NCI-H2171 treated with DMSO at 0.1 percent for 48 hours (cell line): Measurements from ENCODE around the gene SLC6A9.

ENCODE experiments used
- DNase-seq: peaks from one replicate; lab custom pipeline; 2025; lab: John Stamatoyannopoulos, UW

Gene SLC6A9

DNA sequence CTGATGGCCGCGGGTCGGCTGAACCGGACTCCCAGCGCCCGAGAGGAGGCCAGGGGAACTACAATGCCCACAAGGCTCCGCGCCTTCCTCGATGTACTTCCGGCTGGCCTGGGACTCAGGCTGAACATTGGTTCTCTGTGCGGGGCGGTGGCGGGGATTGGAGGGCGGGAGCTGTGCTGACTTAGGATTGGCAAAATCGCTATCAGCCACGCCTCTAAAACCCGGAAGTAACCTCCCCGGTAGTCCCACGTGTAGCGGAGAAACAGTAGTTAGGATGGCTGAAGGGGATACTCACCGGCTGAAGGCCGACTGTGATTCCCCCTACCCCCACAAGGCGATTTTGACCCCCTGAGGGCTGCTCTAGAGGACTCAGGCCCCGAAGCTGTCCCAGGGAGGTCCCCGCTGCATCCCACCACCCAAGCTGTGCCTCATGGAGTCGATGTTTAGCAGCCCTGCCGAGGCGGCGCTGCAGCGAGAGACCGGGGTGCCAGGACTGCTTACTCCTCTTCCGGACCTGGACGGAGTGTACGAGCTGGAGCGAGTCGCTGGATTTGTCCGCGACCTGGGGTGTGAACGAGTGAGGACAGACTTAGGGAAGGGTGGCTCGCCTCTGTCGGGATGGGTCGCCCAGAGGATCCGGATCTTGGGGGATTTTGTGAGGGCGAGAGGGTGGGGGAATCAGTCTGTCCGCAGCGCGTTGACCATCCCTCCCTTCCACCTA lies 61.4 kb downstream of the SLC6A9 start, which contains the start of gene DPH2:
Gene DPH2 (plus strand): TSS at position 265 of the 721 bp plus-strand sequence. CDS start 166 bp downstream, at position 431.
- peak; percentile 97 for DNase-seq

DNA sequence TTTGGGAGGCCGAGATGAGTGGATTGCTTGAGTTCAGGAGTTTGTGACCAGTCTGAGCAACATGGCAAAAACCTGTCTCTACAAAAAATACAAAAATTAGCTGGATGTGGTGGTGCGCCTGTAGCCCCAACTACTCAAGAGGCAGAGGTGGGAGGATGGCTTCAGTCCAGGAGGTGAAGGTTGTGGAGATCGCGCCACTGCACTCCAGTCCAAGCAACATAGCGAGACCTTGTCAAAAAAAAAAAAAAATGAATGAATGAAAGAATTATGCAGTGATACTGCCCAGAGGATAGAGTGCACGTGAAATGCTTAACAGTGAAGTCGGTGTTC lies 61.9 kb downstream of the SLC6A9 start:
- no peak for DNase-seq

DNA sequence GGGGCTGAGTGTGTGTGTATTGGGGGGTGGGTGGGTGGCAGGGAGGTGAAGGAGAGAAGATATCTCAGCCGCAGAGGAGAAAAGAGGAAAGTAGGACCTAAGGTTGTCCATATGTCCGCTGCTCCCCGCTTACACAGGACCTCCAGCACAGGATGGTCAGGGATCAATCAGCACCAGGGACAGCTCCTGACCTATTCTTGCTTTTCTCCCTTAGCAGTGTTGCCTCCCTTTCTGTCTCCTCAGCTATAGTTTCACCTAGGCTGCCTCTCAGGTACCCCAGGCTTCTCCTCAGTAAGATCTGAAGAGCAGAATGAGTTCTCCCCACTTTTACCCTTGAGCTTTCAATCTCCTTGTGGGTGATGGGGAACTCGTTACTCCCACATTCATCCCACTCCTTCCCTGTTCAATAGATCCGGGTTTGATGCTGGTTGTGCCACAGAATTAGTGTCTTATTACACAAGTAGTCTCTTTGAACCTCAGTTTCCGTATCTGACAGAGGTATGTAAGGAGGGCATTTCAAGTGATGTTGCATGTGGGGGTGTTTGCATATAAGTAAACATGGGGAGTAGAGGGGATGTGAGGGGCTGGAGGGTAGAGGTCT lies 62.8 kb downstream of the SLC6A9 start:
- no peak for DNase-seq

DNA sequence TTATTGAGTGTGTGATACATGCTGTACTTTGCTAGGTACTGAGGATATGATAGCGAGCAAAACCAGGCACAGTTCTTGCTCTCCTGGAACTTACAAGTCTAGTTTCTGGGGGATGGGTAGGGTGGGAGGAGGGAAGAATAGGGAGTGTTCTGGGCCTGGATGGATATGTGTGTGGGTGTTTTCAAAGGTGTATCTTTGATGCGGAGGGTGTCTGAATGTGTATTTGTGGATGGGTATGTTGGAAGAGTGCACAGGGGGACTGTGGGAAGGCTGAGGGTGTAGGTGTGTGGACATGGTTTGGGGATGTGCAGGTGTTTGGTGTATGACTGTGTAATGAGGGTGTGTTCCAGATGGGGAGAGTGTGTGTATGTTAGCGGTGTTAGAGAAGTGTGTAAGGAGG lies 65.9 kb downstream of the SLC6A9 start:
- DNase-seq = no peak

DNA sequence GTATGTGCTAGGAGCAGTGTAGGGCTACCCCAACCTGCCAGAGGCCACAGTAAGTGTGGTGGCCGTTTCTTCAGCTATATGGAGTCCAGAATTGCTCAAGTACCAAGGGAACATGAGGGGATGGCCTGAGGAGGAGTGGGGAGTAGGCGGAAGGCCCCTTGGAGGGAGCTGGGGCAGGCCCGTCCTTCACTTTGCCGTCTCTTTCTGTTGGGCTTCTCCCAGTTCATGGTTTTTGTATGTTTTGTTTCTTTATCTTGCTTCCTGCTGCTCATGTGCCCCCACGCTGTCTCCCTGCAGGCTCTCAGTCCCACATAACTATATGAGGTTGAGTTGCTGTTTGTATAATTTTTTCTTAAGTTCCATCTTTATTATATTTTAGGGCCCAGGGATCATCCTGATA lies 67.4 kb downstream of the SLC6A9 start:
- no peak for DNase-seq

DNA sequence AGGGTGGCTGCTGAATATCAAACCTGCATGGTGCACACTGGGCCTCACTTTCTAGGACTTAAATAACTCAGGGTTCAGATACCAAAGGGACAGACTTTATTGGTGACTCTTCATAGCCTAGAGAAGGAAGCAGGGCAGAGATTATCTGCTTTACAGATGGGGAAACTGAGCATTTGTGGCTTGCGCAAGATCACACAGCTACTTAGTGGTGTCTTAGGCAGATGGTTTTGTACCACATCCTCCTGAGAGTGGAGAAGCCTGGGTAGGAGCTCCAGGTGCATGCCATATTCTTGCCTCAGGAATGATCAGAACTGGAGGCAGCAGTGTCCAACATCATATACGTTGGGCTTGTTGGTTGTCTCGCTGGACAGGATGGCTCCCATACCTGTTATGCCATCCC lies 68.3 kb downstream of the SLC6A9 start:
- no peak for DNase-seq

DNA sequence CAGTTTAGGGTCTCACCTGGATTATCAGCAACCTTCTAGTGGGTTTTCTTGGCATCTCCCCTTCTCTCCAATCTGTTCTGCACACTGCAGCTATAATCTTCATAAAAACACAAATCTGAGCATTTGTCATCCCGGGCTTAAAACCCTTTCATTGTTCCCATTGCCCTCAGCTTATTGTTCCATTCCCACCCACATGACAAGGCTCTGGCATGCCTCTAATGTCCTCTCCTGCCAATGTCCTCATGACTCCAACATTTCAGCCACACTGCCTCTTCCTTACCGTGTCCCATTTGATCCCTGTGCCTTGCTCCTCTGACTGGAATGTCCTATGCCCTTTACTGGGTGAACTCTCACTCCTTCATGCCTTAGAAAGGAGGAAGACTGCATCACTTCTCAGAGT lies 68.9 kb downstream of the SLC6A9 start:
- DNase-seq = no peak

DNA sequence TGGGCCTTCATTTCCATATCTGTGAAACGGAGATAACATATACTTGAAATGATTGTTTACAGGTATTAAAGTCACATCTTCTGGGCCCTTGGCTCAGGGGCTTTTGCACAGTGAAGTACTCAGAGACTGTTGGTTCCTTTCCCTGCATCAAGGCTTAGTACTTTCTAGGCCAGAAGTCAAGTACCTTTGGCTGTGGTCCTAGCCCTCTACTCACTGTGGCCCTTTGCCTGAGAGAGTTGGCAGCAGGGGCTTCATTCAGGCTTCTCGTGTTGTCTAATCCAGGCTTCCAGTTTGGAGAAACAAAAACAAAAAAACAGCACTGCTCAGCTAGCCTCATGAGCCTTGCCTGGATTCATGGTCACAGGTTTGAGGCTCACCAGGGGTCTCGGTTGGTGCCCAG lies 69.6 kb downstream of the SLC6A9 start:
- no peak for DNase-seq

DNA sequence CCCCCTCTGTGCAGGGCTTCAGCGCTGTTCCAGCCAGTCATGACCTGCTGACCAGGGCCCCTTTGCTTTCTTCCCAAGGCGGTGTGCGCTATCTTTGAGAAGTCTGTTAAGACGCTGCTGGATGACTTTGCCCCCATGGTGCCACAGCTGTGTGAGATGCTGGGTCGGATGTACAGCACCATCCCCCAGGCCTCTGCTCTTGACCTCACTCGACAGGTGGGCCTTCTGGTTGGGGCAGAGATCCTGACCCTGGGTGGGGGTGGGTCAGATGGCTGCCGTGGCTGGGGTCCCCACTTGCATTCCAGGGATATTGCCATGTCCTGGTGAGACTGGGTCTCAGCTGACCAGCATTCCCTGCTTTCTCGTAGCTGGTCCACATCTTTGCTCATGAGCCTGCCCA lies 70.5 kb downstream of the SLC6A9 start:
- DNase-seq = no peak

DNA sequence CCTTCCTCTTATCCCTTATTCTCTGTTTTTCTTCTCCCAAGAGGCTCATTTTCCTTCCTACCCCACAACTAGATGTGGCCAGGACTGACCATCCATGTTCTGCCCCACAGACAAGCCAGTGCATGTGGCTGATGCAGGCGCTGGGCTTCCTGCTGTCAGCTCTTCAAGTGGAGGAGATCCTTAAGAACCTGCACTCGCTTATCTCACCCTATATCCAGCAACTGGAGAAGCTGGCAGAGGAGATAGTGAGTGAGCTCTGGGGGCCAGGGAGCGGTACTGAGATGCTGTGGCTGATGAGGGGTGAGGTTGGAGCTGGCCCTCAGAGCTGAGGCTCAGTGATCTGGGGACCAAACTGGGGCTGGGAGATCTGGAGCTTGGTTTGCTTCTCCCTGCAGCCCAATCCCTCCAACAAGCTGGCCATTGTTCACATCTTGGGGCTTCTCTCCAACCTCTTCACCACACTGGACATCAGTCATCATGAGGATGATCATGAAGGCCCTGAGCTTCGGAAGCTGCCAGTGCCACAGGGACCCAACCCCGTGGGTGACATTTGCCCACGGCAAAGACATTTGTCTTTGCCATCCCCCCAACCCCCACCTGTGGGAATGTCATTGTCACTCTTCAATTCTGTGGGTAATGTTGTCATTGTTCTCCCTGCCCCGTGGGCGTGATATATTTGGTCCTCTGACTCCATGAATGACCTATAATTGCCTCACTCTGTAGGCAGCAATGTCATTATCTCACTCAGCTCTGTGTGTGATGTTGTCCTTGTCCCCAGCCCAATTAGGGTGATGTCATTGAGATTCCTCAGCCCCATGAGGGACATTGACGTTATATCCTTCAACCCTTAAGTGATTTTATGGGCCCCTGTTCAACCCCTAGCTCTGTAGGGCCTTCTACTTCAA lies 72.7 kb downstream of the SLC6A9 start:
- DNase-seq = no peak

DNA sequence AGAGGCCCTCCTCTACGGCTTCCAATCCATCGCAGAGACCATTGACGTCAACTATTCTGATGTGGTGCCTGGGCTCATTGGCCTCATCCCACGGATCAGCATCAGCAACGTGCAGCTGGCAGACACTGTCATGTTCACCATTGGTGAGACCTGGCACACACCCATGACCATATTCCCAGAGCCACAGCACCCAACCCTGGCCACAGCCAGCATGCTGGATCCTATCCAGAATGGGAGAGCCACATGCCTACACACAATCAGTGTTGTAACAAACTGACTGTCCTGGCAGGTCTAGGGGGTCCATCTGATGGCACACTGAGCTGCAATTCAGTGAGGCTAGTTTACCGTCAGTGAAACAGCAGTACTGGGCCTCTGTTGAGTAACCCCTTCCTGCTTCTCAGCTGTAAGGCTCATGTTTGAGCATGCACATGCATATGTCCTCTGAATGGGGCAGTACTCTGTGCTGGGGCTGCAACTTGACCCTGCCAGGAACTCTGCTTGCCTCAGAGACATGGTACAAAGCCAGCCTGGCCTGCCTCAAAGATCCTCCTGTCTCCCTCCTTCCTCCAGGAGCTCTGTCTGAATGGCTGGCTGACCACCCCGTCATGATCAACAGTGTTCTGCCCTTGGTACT lies 73.7 kb downstream of the SLC6A9 start:
- DNase-seq = no peak

DNA sequence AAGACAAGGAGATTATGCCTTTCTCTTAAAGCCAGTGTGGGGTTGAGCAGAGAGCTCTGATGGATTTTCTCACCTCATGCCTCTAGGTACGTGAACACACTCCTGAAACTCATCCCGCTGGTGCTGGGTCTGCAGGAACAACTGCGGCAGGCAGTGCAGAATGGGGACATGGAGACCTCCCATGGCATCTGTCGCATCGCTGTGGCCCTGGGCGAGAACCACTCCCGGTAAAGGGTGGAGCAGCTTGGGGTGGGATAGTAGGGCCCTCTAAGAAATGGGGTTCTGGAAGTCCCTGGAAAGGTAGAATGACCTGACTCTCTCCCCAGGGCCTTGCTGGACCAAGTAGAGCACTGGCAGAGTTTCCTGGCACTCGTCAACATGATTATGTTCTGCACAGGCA lies 75.0 kb downstream of the SLC6A9 start:
- DNase-seq = no peak

DNA sequence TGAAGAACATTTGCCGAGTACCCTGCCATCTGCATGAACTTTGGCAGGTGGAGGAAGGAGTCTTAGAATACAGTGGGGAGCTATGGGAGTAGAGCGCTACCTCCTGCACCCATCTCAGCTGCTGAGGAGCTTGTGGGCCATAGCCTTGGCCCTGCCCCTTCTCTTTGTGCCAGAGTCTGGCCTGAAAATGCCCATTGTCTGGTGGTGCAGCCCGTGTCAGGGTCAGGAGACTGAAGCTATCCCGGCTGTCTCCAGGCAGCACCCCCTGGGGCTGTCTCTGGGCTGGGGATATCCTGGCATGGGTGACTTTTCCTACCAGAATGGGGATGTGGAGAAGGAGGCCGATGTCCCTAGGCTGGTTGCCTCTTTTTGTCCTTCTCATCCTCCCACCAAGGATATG lies 77.2 kb downstream of the SLC6A9 start:
- no peak for DNase-seq

DNA sequence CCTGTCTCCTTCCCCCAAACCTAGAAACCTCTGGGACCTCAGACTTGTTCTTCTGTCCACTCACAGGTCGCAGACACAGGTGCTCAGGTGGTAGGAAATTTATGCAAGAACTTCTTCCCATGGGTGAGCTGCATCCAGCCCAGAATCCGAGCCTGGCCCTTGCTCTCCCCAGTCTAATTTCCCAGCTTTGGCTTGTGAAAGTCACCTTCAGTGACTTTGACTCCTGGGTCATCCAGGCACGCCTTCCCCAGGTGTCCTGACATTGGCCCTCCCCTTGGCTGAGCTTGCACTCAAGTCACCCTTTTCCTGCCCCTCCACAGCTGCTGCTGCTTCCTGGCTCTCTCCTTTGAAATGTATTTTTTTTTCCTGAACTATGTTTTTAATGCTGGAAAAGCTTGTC lies 77.9 kb downstream of the SLC6A9 start:
- DNase-seq = peak; percentile 75

DNA sequence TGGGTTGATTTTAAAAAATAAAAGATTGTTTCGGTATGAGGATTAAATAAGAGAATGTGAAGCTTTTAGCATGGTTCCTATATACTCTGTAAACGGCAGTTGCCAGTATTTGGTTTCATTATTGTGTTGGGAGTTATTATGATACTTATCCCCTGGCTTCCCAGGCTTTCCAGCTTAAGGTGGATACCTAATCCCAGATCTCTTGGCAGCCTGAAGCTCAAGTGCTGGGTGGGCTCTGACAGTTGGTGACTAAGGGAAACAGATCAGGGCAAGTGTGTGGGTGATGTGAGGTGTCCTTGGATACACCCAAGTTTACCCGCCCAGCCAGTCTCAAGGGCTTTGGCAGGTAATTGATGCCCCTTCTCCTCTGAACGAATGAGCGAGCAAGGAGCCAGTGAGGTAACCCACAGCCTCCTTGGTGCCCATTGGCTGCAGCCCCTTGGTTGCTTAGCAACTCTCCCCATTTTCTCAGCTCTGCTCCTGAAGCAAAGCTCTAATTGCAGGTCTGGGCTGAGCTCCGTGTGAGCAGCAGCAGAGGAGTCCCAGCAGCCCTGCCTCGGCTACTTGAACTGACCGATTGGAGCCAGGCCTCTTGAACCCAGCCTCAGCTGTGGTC lies 78.4 kb downstream of the SLC6A9 start:
- peak; percentile 99 for DNase-seq

DNA sequence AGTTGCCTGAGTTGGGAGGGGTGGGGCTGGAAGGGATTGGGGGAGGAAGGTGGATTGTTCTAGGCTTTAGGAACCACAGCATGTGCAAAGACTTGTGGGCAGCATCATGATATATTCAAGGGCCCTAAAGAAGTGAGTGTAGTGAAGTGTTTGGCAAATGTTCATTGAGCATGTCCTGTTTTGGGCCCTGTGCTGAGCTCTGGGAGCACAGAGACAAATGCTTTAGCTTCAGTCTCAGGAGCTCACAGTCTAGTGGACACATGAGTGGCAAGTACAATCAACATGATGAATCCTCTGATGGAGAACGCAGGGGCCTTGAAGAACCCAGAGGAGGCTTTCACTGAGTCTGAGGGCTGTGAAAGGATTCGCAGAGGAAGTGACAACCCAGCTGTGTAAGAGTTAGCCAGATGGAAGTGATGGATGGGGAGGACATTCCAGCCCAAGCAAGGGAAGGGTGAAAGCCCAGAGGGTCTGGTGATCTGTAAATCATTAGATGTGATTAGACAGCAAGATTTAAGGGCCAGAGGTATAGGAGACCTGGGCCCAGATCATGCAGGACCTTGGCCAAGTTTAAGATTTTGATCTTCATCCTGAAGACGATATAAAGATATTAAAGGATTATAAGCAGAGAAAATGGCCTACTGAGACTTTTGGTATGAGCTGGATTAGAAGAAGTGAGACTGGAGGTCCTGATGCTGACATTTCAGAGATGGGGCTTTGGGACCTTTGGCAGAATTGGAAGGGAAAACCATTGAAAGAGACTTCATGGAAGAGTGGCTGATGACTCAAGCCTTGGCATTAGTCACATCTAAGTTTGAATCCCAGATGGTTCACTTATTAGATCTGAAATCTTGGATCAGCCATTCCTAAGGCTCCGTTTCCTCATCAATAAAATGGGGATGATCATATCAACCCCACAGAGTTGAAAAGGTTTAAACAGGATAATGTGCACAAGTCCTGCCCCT lies 80.0 kb downstream of the SLC6A9 start:
- no peak for DNase-seq

DNA sequence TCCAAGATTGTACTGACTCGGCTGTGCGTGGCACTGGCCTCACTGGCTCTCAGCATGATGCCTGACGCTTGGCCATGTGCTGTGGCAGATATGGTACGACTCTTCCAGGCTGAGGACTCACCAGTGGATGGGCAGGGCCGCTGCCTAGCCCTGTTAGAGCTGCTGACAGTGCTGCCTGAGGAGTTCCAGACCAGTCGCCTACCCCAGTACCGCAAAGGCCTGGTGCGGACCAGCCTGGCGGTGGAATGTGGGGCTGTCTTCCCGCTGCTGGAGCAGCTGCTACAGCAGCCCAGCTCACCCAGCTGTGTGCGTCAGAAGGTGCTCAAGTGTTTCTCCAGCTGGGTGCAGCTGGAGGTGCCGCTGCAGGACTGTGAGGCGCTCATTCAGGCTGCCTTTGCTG lies 81.6 kb downstream of the SLC6A9 start:
- no peak for DNase-seq

DNA sequence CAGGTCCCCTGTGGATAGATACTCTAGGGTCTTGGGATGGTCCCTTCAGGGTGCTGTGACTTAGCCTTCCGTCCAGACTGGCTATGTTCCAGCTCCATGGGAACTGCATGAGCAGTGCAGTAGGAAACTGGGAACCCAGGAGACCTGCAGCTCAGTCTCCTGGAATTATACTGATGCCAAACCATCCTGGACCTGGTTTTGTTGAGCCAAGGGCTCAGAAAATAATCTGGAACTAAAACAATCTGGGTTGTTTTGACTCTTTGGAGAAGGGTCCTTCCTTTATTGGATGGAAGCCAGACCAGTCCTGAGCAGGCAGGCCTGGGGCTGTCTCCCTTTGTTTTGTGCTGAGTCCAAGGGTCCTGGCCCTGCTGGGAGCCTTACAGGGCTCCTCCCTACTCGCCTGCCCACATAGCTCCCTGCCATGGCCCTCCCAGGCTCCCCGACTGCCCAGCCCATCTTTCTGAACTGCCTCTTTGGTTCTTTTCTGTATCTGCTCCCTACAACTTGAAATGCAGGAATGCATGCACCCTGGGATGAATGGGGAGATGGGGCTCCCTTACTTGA lies 83.3 kb downstream of the SLC6A9 start:
- no peak for DNase-seq

DNA sequence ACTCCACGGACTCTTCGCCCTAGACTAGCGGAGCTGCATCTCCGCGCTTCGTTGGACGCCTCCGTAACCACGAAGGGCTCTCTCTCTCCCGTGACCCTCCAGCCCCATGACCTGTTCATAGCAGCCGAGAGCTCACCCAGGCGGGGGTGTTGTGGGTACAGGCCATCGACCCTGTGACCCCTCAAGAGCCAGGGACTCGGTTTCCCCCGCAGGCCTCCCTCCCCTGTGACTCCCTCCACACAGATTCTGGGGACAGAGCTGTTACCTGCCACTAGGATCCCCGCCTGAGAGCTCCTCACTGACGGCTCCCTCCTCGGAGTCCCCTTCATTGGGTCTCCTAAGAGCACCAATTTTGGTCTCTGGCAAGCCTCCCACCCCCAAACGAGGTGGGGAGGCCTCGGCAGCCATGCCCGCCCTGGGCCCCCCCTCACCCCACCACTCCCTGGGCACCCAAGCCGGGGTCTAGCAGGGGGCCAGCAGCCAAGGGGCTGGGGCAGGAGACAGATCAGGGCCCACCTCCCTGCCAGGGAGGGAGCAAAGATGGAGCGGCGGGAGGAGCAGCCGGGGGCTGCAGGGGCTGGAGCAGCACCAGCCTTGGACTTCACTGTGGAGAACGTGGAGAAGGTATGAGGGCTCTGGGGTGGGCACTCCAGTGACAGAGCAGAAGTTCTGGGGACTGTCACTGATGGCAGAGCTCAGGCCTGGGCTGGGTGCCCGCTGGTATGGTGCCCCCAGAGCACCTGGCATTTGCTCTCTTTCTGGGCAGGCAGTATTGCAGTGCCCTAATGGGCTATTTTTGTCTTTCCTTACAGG lies 84.0 kb downstream of the SLC6A9 start:
- DNase-seq = peak; percentile 25
